ENCODE data around the gene FAM200C.

The FAM200C gene

DNA sequence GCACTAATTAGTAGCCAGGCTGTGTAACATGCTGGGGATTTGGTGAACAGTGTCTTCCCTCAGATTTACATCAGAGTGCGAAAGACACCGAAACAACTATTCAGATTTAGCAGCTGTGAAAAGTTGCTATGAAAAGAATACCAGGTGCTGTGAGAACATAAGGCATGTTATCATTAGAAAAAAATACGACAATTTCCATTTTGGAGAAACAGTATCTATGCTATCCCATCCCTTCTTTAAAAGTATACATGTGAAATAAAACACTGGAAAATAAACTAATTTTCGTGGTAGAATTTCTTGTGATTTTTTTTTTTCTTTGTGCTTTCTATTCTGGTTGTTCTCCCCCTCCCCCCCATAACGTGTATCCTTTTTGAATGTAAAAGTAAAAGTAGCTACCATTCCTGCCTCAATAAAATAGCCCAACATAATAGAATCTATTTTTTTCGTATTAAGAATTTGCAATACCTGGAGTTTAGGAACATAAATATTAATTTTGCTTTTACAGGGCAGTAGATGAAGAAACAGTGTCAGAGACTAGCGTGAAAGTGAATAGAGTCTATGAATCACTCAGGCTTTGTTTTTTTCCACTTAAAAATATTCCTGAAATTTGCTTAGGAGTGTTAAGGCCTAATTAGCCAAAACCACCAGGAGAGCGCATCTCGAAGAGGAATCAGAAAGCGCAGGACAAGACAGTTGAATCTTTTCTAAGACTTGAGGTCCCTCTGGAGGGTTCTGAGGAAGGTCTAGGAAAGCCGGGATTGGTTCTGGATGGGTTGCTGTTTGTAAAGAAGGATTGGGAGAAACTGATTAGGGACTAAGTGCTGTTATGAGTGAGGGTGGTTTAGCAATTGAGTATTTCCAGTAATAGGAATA is 19.8 kb upstream of the FAM200C start:
- DNase-seq (ENCODE audit: low read depth), result no peak

DNA sequence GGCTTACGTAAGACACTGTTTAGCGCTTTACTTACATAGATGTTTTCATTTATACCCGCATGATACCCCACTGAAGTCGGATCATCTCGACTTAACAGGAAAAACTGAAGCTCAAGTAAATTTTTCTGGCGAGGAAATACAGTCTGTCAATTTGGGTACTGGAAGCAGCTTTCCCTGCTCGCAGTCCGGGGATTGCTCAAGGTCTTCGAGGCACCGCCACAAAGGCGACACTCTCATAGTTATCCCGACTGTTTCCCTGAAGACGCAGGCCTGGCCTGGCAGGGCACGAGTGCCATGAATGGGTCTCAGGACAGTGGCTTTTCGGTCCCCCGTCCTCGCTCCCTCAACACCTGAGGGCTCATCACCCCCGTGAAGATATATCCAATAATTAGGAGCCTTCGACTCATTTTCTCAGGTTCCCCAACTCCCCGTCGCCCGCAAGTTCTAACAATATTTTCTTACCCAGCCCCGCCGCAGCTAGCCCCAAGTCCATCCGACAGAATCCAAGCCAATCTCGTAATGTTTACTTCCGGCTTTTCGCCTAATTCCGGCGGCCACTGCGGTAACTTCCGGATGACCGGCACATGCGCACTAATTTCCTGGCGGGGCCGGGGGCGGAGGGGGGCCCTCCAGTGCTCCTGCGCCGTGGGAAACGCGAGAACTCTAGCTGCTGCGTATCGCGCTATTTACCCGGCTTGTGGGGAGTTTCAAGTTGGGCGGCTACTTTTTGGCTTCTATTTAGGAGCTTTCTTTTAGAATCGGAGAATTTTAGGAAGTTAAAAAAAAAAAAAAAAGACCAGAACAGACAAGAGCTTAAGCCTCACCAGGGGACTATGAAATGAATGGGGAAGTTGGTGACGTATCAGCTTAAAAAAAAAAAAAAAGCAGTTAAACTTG is 19.0 kb upstream of the FAM200C start, which contains the start of gene SLU7:
Gene SLU7, minus strand, starts transcription at position 521 of the 897 bp plus-strand sequence. CDS start 3,787 bp downstream, outside the sequence.
- DNase-seq (ENCODE audit: low read depth), result peak; percentile 95

DNA sequence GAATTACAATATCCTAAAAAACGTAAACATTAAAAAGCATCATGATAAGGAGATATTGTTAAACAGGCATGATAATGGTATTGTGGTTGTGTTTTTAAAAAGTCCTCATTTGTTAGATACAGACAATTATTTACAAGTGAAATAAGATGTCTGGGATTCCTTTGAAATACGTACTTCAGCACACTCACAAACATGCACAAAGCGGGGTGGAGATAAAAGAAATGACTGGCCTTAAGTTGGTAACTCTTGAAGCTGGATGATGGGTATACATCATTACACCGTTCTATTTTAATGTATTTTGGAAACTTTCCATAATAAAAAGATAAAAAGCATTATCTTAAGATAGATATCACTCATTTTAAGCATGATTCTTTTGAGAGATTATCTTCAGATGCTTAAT is 1.0 kb downstream of the FAM200C start:
- DNase-seq (ENCODE audit: low read depth), result peak; percentile 28

DNA sequence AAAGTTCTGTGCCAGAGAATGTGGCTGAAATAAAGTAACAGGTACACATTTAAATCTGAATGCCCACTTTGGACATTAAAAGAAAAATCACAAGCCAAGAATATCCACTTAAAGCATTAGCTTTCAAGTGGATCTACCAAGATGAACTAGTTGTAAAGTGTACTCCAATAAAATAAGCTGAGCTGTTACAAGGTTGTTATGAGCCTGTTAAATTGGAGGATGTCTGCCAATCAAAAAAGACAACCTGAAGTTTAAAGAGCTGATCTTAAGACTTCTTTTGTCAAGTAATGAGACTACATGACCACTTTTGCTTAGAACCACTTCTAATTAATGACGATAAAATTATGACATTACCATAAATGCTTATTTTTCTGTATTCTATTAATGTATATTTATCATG is 2.4 kb downstream of the FAM200C start:
- DNase-seq (ENCODE audit: low read depth), result no peak

DNA sequence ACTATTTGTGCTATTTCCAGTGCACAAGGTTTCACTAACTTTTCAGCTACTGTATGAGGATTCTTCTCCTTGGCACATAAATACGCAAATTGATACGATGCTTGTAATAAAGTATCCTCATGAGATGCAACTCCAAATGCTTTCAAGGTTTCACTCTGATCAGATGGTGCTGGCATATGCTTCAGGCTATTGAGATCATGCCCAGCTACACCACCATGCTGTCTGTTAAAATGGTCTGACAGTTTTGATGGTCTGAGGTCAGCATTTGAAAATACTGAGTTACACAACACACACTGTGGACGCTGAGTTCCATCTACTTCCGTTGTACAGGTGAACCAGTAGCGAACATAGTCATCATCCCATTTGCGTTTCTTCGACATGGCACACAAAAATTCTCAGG is 4.7 kb downstream of the FAM200C start:
- DNase-seq (ENCODE audit: low read depth), result no peak

DNA sequence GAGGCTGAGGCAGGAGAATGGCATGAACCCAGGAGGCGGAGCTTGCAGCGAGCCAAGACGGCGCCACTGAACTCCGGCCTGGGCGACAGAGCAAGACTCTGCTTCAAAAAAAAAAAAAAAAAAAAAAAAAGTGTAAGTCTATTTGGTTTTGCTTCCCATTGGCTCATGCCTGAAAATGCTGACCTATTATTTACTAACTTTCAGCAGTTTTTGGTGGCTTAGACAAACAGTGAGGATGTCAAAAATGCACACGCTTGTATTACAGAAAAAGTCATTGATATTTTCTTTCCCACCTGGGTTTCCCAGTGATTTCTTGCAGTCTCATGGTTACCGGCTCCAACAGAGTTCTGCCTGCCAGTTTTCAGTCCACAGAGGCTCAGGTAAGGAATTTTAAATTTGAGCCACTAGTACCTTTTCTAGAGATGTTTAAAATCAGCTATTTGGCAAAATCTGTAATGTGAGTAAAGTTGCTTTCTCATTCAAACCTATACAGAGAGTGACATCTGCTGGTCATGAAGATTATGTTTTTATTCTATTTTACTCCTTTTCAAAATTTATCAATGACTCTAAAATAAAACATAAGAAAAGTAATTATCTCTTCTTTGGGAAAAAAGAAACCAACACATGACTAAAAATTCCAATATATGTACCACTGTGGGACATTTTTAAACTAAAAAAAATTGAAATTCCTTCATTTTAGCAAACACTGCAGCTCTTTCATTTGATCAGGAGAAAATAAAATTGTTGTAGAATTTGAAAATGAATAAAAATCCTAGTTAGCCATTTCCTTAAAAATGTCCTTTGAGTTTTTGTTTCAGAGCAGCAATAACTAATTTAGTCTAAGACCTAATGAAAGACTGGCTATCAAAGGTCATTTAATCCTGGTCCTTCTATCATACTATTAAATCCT is 8.8 kb downstream of the FAM200C start:
- DNase-seq (ENCODE audit: low read depth), result no peak

DNA sequence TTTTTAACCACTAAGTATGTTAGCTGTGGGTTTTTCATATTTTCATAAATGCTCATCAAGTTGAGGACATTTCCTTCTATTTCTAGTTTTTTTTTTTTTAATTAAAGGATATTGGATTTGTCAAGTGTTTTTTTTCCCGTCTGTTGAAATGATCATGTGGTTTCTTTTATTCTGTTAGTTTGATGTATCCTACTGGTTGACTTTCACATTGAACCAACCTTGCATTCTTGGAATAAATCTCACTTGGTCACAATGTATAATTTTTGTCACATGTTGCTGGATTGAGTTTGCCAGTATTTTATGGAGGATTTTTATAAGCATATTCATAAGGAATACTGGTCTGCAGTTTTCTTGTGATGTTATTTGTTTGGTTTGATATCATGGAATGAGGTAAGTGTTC is 12.4 kb downstream of the FAM200C start:
- DNase-seq (ENCODE audit: low read depth), result no peak

DNA sequence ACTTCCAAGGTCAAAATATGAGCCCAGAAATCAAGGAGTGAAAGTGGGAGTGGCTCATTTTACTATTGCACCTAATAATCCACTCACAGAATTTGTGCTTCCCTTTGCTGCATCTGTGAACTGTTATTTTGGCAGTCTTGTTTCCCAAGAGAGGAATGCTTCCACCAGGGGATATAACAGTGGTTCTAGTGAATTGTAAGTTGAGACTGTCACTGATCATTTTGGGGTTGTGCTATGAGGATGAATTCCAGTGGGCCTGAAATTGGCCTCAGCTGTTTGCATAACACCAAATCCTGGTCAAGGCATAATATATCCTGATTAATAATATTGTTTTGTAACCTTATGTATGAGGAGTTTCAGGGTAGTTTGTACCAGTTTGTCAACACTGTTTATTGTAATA is 14.4 kb downstream of the FAM200C start:
- DNase-seq (ENCODE audit: low read depth), result peak; percentile 44

DNA sequence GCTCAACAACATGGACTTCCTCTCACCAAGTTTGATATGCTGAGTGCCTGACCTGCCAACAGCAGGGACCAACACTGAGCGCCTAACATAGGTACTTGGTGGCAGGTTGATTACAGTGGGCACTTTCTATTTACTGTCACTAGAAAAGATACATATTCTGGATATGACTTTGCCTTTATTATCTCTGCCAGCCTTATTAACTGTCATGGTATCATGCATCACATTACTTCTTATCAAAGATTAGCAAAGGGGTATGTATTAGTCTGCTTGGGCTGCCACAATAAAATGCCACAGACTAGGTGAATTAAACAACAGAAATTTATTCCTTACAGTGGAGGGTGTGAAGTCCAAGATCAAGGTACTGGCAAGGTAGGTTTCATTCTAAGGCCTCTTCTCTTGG is 15.2 kb downstream of the FAM200C start:
- no peak for DNase-seq (ENCODE audit: low read depth)

DNA sequence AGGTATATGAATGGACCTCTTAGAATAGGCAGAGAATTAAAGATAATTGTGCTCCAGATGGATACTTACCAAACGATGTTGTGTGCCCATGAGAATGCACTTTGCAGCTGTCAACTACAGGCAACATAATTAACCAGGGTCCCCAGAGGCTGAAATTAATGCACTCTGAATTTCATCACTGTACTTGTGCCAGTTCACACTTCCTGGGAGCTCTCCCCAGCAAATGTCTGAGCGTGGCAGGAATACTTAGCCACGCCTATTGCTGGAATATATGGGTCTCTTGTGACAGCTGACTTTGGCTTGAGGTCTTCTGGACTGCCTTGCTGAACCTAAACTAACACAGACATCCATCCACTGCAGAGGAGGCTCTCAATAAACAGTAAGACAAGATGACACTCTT is 17.5 kb downstream of the FAM200C start:
- no peak for DNase-seq (ENCODE audit: low read depth)

DNA sequence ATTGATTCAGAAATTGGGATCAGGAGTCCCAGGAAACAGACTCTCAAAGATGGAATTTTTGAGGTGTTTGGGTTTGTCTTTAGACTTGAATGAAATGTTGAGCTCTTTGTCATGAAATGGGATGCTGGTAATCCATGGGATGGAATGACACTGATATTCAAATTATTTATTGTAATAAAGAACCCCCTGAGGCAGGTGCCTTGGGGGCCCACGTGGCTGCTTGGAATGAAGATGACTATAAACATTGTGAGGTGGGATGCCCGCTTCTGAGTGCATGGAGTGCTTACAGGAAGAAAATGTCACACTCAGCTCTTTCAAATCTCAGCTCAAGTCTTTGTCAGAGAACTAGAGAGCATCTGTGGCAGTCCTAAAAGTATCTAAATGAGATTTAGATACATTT is 19.8 kb downstream of the FAM200C start:
- DNase-seq (ENCODE audit: low read depth), result no peak

DNA sequence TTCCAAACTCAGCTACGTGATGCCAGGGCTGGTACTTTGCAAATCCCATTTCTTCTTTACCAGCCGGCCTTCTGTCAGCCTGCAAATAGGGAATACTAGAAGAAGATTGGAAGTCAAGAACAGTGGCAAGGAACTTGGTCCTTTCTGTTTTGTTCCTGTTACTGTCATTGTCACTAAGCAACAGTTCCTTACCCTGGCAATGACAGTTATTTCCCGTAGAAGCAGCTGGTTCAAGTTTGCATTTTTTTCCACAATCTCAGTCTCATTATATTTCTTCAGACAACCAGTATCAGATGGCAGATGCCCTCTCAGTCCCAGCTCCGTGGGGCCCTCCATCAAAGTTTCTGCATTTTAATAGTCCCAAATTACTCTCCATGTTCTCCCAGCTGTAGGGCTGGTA is 20.3 kb downstream of the FAM200C start:
- peak; percentile 60 for DNase-seq (ENCODE audit: low read depth)

DNA sequence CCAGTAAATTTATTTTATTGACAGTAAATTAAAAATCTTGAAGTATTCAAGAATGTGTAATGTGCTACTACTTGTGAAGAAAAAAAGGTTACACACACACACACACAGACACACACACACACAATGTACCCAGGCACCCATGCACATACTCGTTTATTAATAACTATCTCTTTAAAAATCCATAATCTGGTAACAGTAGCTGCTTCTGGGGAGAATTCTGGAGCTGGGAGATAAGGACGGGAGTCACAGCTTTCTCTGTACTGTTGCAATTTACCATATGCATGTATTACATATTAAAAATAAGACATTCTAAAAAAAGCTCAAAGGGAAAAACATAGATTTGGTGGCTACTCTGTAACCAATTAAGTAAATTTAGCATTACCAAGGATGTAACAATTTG is 21.5 kb downstream of the FAM200C start:
- no peak for DNase-seq (ENCODE audit: low read depth)

DNA sequence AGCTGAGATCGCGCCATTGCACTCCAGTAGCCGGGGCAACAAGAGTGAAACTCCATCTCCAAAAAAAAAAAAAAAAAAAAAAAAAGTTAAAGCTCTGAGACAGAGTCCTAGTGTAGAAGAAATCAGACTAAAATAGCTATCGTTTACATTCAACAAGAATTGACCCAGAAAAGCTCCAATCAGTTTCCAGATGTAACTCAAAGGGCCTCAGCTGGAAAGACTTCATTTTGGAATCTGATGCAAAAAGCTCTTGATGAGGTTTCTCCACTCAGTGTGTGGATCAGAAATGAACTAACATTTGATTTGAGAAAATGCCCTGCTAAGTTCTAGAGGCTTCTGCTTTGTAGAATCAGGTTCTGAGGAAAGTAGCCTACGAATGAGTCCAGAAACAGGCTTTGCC is 22.2 kb downstream of the FAM200C start:
- peak; percentile 11 for DNase-seq (ENCODE audit: low read depth)

DNA sequence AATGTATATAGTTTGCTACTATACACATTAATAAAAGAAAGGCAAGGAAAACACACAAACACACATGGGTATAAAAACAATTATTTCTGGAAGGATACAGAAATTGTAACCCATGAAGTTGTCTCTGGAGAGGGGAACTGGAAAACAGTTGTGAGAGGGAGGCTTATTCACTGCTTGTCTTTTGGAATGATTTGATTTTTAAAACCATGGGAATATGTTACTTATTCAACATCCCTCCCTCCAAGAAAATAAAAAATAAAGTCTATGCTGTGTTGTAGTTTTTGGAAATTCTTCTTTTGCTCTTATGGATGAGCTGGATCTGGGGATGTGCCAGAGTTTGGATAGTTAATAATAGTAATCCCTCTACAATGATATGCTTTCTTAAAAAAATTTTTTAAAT is 23.4 kb downstream of the FAM200C start:
- no peak for DNase-seq (ENCODE audit: low read depth)

DNA sequence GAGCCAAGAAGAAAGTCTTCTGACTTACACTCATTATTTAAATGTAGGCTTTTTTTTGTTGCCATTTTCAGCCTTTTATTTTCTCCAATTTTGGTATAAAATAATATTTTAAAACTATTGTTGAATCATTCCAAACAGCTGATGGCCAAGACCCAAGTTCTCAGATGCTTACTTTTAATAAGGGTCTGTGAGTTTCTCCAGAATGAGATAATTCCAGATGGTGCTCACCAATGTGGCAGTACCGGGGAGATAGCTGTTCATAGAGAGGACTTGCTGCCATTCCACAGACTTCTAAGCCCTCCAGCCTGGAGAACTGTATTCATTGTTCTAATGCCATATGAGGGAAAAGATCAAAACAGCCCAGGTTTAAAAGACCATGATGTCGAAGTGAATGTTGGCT is 24.2 kb downstream of the FAM200C start:
- no peak for DNase-seq (ENCODE audit: low read depth)

DNA sequence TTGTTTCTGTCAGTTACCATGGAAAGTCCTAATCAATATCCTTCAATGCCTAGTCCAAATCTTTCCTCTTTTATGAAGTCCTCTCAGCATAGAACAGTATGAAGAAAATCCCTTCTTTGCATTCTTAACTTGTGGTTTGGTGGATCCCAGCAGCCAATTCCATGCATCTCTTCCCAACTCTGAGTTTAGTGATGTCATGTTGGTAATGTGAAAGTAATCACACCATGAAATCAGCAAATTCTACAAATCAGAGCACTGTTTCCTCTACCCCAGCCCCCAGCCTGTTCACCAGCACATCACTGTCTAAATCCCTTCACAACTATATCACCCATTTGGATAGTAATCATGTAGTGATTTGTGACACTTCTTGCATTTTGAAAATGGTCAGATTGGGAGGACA is 24.7 kb downstream of the FAM200C start:
- DNase-seq (ENCODE audit: low read depth), result no peak

DNA sequence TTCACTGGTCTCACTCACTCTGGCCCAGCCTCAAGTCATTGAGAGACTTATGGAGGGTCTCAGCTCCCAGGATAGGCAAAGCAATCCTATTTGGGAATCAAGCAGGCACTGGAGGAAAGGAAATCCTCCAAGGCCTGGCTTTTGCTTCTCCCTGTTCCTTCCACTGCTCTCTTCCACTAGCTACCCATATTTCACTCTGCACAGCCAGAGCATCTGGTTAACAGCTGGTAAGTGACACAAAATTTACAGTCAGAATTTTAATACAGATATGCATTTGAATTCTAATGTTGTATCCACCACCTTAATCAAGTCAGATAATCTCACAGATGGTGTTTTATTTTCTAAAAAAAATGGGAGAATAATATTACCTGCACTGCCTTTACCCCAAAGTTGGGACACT is 28.6 kb downstream of the FAM200C start:
- DNase-seq (ENCODE audit: low read depth), result no peak

DNA sequence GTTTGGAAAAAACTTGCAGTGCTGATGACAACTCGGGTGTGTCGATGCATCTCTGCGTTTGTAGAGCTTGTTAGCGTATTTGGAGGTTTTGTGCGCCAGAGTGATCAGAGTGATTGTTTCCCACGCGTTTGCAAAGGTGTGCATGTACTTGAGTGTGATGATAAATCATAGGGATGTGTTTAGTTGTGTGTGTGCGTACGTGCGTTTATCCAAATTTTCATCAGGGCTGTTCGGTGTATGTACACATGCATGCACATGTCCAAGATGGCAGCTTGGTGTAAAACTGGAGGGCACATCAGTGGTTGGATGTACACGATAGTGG is 29.2 kb downstream of the FAM200C start:
- no peak for DNase-seq (ENCODE audit: low read depth)

DNA sequence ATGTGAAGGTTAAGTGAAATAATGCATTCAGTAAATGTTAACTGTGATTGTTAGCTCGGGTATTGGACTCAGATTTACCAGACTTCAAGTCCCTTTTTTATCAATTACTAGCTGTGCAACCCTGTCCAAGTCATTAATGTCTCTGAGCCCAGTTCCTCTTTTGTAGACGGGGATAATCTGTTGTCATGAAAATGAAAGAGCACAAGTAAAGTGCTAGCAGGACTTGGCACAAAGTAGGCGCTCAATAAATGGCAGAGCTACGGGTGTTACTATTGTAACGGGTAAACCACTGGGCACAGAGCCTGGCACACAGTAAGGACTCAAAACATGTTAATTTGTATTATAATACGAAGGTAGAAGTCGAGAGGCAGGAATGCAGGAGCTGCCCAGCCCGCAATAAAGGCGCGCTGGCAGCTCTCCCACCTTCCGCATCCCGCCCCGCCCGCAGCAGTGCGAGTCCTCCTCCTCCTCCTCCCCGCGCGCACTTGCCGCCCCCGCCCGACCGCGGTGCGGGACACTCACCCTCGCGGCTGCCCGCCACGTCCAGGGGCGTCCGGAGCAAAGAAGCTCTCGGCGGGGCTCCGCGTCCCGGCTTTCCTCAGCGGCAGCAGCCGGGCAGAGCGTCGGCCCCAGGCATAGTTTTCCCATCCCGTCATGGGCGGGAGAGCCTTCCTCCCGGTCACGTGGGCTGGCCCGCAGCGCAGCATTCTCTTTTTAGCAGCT is 29.7 kb downstream of the FAM200C start, which contains the start of gene C1QTNF2:
Gene C1QTNF2, minus strand, starts transcription at position 637 of the 723 bp plus-strand sequence. CDS start 15,615 bp downstream, outside the sequence.
- DNase-seq (ENCODE audit: low read depth), result peak; percentile 34

DNA sequence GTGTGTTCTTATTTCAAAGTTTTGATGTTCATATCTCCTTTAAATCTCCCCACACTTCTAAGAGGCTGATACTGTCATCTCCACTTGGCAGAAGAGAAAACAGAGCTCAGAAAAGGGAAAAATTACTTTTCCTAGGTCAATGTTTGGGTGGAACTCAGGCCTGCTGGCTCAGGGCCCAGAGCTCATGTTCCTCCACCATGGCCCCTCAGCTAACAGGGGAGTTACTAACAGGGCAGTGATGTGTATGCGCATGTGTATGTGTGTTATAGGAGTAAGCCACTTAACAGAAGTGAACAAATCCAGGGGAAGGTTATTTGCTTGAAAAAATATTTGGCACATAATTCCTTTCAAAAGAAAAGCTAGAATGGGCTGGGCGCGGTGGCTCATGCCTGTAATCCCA is 32.0 kb downstream of the FAM200C start:
- no peak for DNase-seq (ENCODE audit: low read depth)

All from fibroblast of gingiva (primary cell).